HG02840 (cell line): Measurements from ENCODE around the gene SMYD1.

Source experiments
- ATAC-seq: cut with Tn5 transposase; IDR thresholded peaks from one replicate; pipeline ENCODE4 v1.9.1; 2021; ENCODE audit warnings: mild to moderate bottlenecking, moderate library complexity, moderate number of reproducible peaks; ENCODE audit not compliant: unreplicated experiment, low FRiP score

The SMYD1 gene

GRCh38 chr2:88086401-88086800 lies 18.8 kb downstream of the SMYD1 start:
- no peak for ATAC-seq

GRCh38 chr2:88087073-88087472 lies 19.4 kb downstream of the SMYD1 start:
- ATAC-seq: no peak

GRCh38 chr2:88087763-88088162 lies 20.1 kb downstream of the SMYD1 start:
- ATAC-seq: no peak

GRCh38 chr2:88088999-88089398 lies 21.4 kb downstream of the SMYD1 start:
- no peak for ATAC-seq

- ATAC-seq: no peak
Observed at GRCh38 chr2:88090446-88091283, 23.0 kb downstream of the SMYD1 start.

- ATAC-seq: no peak
Observed at GRCh38 chr2:88091943-88092342, 24.3 kb downstream of the SMYD1 start.

GRCh38 chr2:88092773-88093172 lies 25.1 kb downstream of the SMYD1 start:
- ATAC-seq: no peak

- no peak for ATAC-seq
Observed at GRCh38 chr2:88095022-88095421, 27.4 kb downstream of the SMYD1 start.

GRCh38 chr2:88096708-88097107 lies 29.1 kb downstream of the SMYD1 start:
- ATAC-seq: no peak

GRCh38 chr2:88097192-88097591 lies 29.6 kb downstream of the SMYD1 start:
- ATAC-seq: no peak

GRCh38 chr2:88097891-88098557 lies 30.4 kb downstream of the SMYD1 start:
- ATAC-seq: no peak

GRCh38 chr2:88098558-88098900 lies 30.9 kb downstream of the SMYD1 start:
- ATAC-seq: no peak

GRCh38 chr2:88099798-88100488 lies 32.3 kb downstream of the SMYD1 start:
- ATAC-seq: no peak

- no peak for ATAC-seq
Observed at GRCh38 chr2:88100489-88100858, 32.8 kb downstream of the SMYD1 start.

GRCh38 chr2:88108796-88109195 lies 41.2 kb downstream of the SMYD1 start:
- no peak for ATAC-seq

- no peak for ATAC-seq
Observed at GRCh38 chr2:88110830-88111229, 43.2 kb downstream of the SMYD1 start.

GRCh38 chr2:88113069-88113468 lies 45.4 kb downstream of the SMYD1 start:
- ATAC-seq: no peak

- ATAC-seq: no peak
Observed at GRCh38 chr2:88114889-88115288, 47.3 kb downstream of the SMYD1 start.

- no peak for ATAC-seq
Observed at GRCh38 chr2:88115825-88116518, 48.3 kb downstream of the SMYD1 start.

GRCh38 chr2:88116669-88117432 lies 49.2 kb downstream of the SMYD1 start:
- no peak for ATAC-seq
